22Rv1 (cell line): ENCODE data around the gene ALG14.

Source experiments
- H3K27ac ChIP-seq: fragments of 450-650 bp; 2 replicates; pipeline ENCODE4 v1.5.1; 2017
- ZFX ChIP-seq: fragments of 450-650 bp; IDR thresholded peaks from 2 replicates; pipeline ENCODE4 v1.6.1; 2017; ENCODE audit warnings: antibody characterized with exemption, borderline replicate concordance
- TF ChIP-seq, protein P1 (sequence below): fragments of 450-650 bp; IDR thresholded peaks from 2 replicates; pipeline ENCODE4 v1.5.1; 2017; ENCODE audit warnings: mild to moderate bottlenecking

Gene ALG14

GRCh38 chr1:95072117-95072516 lies 634 bp downstream of the ALG14 start:
- peak overlapping the region; percentile 88 for H3K27ac ChIP-seq
- TF ChIP-seq ZFX: no peak
- TF ChIP-seq, protein P1, sequence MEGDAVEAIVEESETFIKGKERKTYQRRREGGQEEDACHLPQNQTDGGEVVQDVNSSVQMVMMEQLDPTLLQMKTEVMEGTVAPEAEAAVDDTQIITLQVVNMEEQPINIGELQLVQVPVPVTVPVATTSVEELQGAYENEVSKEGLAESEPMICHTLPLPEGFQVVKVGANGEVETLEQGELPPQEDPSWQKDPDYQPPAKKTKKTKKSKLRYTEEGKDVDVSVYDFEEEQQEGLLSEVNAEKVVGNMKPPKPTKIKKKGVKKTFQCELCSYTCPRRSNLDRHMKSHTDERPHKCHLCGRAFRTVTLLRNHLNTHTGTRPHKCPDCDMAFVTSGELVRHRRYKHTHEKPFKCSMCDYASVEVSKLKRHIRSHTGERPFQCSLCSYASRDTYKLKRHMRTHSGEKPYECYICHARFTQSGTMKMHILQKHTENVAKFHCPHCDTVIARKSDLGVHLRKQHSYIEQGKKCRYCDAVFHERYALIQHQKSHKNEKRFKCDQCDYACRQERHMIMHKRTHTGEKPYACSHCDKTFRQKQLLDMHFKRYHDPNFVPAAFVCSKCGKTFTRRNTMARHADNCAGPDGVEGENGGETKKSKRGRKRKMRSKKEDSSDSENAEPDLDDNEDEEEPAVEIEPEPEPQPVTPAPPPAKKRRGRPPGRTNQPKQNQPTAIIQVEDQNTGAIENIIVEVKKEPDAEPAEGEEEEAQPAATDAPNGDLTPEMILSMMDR: no peak

- peak overlapping the region; percentile 88 for H3K27ac ChIP-seq
Measured at GRCh38 chr1:95071539-95071938, 1.2 kb downstream of the ALG14 start.

GRCh38 chr1:95069710-95070093 lies 3.0 kb downstream of the ALG14 start:
- no peak for TF ChIP-seq ZFX
- H3K27ac ChIP-seq: peak overlapping the region; percentile 46

More at GRCh38 chr1:95071539-95071938, 1.2 kb downstream of the ALG14 start:
- TF ChIP-seq, protein P1: no peak
- TF ChIP-seq ZFX: no peak

DNA sequence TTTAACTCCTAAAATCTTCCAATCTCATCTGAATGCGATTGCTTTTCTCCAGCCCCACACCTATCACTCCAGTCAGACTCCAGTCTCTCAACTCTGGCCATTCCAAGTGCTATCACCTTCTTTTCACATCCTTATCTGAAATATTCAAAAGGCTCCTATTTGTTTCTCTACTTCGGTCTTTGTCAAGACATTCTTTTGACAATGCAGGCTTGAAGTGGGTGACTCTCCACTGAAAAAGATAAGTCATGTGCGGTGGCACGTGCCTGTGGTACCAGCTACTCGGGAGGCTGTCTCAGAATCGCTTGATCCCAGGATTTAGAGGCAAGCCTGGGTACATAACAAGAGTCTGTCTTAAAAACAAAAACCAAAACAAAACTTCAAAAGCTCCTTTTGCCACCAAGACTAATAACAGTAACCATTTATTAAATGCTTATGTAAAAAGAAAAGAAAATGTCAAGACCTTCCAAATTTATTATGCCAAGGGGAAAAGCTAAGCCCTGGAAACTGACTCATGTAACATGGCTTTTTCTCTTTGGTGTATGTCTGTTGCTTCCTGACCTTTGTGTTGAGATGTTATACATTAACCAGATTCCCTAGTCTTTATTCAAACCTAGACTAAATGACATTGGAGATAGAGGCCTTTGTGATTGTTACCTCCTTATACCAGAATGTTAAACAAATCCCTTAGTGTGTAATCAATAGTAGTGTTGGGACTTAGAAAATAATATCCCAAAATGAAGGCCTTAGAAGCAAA lies 3.6 kb downstream of the ALG14 start:
- H3K27ac ChIP-seq: peak overlapping the region; percentile 46
- TF ChIP-seq, protein P1: no peak
- no peak for TF ChIP-seq ZFX

GRCh38 chr1:95067568-95067967 lies 5.2 kb downstream of the ALG14 start:
- no peak overlapping the region for H3K27ac ChIP-seq
- TF ChIP-seq, protein P1: no peak
- no peak for TF ChIP-seq ZFX

DNA sequence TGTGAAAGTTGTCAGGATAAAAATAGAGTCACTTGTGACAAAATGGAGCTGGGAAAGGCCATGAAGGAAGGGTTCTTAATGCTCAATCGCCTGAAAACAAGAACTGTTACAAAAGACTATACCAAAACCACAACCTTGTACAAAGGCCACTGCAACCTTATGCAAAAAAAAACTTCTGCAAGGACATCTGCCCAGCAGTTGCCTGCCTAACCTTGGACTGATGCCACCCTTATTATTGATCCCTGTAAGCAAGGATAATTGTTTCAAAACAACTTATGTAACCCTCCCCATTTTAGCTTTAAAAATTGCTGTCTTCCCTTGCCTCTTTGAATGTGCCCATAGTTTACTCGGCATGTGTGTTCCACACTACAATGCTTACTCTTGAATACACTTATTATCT lies 5.7 kb downstream of the ALG14 start:
- TF ChIP-seq, protein P1: no peak
- TF ChIP-seq ZFX: no peak
- no peak overlapping the region for H3K27ac ChIP-seq

GRCh38 chr1:95061445-95062006 lies 11.2 kb downstream of the ALG14 start:
- no peak overlapping the region for H3K27ac ChIP-seq
- TF ChIP-seq, protein P1: no peak
- no peak for TF ChIP-seq ZFX

DNA sequence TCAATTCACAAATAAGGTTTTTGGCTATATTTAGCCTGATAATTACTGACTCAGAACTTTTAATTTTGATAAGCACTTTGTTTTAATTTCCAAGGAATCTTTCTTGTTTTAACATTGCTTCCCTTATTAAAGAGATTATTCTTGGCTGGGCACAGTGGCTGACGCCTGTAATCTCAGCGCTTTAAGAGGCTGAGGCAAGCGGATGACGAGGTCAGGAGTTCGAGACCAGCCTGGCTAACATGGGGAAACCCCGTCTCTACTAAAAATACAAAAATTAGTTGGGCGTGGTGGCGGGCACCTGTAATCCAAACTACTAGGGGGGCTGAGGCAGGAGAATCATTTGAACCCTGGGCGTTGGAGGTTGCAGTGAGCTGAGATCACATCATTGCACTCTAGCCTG lies 13.8 kb downstream of the ALG14 start:
- no peak for TF ChIP-seq ZFX
- TF ChIP-seq, protein P1: no peak
- H3K27ac ChIP-seq: no peak overlapping the region
